ENCODE data around the gene PHTF2.
"Not testable (repeated sequence)": the region's sequence is repeated elsewhere in the genome, so short reads cannot be mapped to it uniquely, and the experiment has no call there.

The PHTF2 gene

GRCh38 chr7:77991656-77992055, 193.1 kb downstream of the PHTF2 start:
- no peak overlapping the region for H3K27ac ChIP-seq
- TF ChIP-seq ZFX (IDR thresholded peaks at IDR 0.05), result no peak
- TF ChIP-seq CTCF (conservative IDR thresholded peaks at IDR 0.05), result no peak

GRCh38 chr7:77993838-77994237, 195.3 kb downstream of the PHTF2 start:
- TF ChIP-seq ZFX (IDR thresholded peaks at IDR 0.05) (no peak), CTCF (conservative IDR thresholded peaks at IDR 0.05) (no peak)
- H3K27ac ChIP-seq, result no peak overlapping the region

- TF ChIP-seq CTCF (conservative IDR thresholded peaks at IDR 0.05) (no peak; the same call in 1 of the 2 replicates), ZFX (IDR thresholded peaks at IDR 0.05) (no peak)
- no peak overlapping the region for H3K27ac ChIP-seq
These were observed 197.1 kb downstream of the PHTF2 start for GRCh38 chr7:77995717-77996116.

- not testable (repeated sequence) for H3K27ac ChIP-seq
These were observed 200.6 kb downstream of the PHTF2 start for GRCh38 chr7:77999168-77999567.

- TF ChIP-seq ZFX (IDR thresholded peaks at IDR 0.05) (no peak), CTCF (conservative IDR thresholded peaks at IDR 0.05) (no peak)
- H3K27ac ChIP-seq, result no peak overlapping the region
These were observed 203.4 kb downstream of the PHTF2 start for GRCh38 chr7:78002021-78002420.

GRCh38 chr7:78002715-78003114, 204.1 kb downstream of the PHTF2 start:
- TF ChIP-seq ZFX (IDR thresholded peaks at IDR 0.05), result no peak
- no peak for TF ChIP-seq CTCF (conservative IDR thresholded peaks at IDR 0.05)
- H3K27ac ChIP-seq, result no peak overlapping the region

GRCh38 chr7:78006063-78006755, 207.6 kb downstream of the PHTF2 start:
- TF ChIP-seq CTCF (conservative IDR thresholded peaks at IDR 0.05) (no peak), ZFX (IDR thresholded peaks at IDR 0.05) (no peak)
- no peak overlapping the region for H3K27ac ChIP-seq

Data from C4-2B (cell line).